K562 (cell line): ENCODE results near the gene NSMF. TPM values are rescaled to one million over a fixed set of nuclear protein-coding genes. Genes with fewer than 3 reads are reported as not detected.

Experiments used
- ASH1L ChIP-seq: fragments of 450-650 bp; IDR thresholded peaks from 2 replicates; pipeline ENCODE4 v1.6.1; 2018; ENCODE audit warnings: borderline replicate concordance, mild to moderate bottlenecking, low read depth; ENCODE audit not compliant: partially characterized antibody
- E4F1 ChIP-seq: fragments of 250-450 bp; sonication (Bioruptor Pico); IDR thresholded peaks from 2 replicates; pipeline ENCODE4 v1.5.0; 2021; ENCODE audit warnings: mild to moderate bottlenecking, borderline replicate concordance
- FOXP1 ChIP-seq: sonication (generic); formaldehyde crosslinking; IDR thresholded peaks from 2 replicates; pipeline ENCODE4 v1.8.0; 2022; ENCODE audit warnings: mild to moderate bottlenecking, missing genetic modification reagents
- MIER1 ChIP-seq: fragments of 450-650 bp; IDR thresholded peaks from 2 replicates; pipeline ENCODE4 v1.6.1; 2016; ENCODE audit warnings: antibody characterized with exemption, mild to moderate bottlenecking, low read depth
- MLX ChIP-seq, 2 experiments: fragments of 450-650 bp in 1 of 2; sonication (generic) in 1 of 2; formaldehyde crosslinking; conservative IDR thresholded peaks; 2 replicates each; pipeline versions ENCODE4 v1.4.0 to v1.8.1; 2020 to 2022; ENCODE audit warnings: mild to moderate bottlenecking in 1 of 2, missing genetic modification reagents in 1 of 2
- SNAPC5 ChIP-seq: fragments of 250-450 bp; sonication (Bioruptor Pico); IDR thresholded peaks from 2 replicates; pipeline ENCODE4 v1.8.0; 2021; ENCODE audit warnings: moderate library complexity, mild to moderate bottlenecking, inconsistent platforms
- STAT5A ChIP-seq: IDR thresholded peaks from 2 replicates; pipeline ENCODE4 v1.6.1; 2012; ENCODE audit warnings: low read length, inconsistent platforms, borderline replicate concordance
- U2AF1 ChIP-seq: fragments of 200-400 bp; formaldehyde crosslinking; optimal IDR thresholded peaks from 2 replicates; pipeline ENCODE3; 2017; ENCODE audit warnings: mild to moderate bottlenecking, low read depth, low read length, moderate library complexity
- XRCC4 ChIP-seq: IDR thresholded peaks from one replicate; pipeline ENCODE4 v1.6.1; 2011; ENCODE audit not compliant: insufficient read depth, insufficient read length; ENCODE audit errors: extremely low read depth
- ZNF133 ChIP-seq: fragments of 250-450 bp; sonication (Bioruptor Pico); IDR thresholded peaks from 2 replicates; pipeline ENCODE4 v1.4.0; 2020; ENCODE audit warnings: mild to moderate bottlenecking
- ZNF347 ChIP-seq: fragments of 450-650 bp; formaldehyde crosslinking; IDR thresholded peaks from 2 replicates; pipeline ENCODE4 v1.4.0; 2020; ENCODE audit warnings: low read depth, mild to moderate bottlenecking, moderate library complexity
- ZNF780A ChIP-seq: fragments of 250-450 bp; sonication (Bioruptor Pico); IDR thresholded peaks from 2 replicates; pipeline ENCODE4 v1.5.0; 2021; ENCODE audit warnings: mild to moderate bottlenecking
- ZSCAN32 ChIP-seq: fragments of 450-650 bp; formaldehyde crosslinking; IDR thresholded peaks from 2 replicates; pipeline ENCODE4 v1.4.0; 2020; ENCODE audit warnings: mild to moderate bottlenecking, moderate library complexity
- polyA plus RNA-seq, 8 experiments: library from polyadenylated mRNA; depleted of rRNA in 4 of 8; stranded (reverse) in 5 of 8; unstranded in 3 of 8; fragments of >200 nt; fragmentation: Nextera tagmentation in 2 of 8; fragmentation: Illumina TruSeq in 1 of 8; extraction: Ambion mirVana in 2 of 8; extraction: Trizol in 1 of 8; gene quantifications; 2 replicates each; pipeline versions ENCODE4 v1.2.1 to v1.2.3, GENCODE V29; 2011 to 2014; ENCODE audit warnings: inconsistent platforms in 1 of 8, missing spikeins in 1 of 8
- total RNA-seq, 7 experiments: library from RNA; depleted of rRNA in 6 of 7; stranded (reverse); fragments of >200 nt in 6 of 7; fragmentation: Illumina TruSeq in 2 of 7; extraction: Trizol in 2 of 7; gene quantifications; 2 replicates each; pipeline versions ENCODE4 v1.2.1 to v1.2.3, GENCODE V29; 2011 to 2021; ENCODE audit warnings: low replicate concordance in 1 of 7
- TF ChIP-seq, protein P1 (sequence below): fragments of 250-450 bp; sonication (Bioruptor Pico); IDR thresholded peaks from 2 replicates; pipeline ENCODE4 v1.5.0; 2021; ENCODE audit warnings: mild to moderate bottlenecking, moderate library complexity
- TF ChIP-seq, protein P2 (sequence below): fragments of 250-450 bp; sonication (Bioruptor Pico); IDR thresholded peaks from 2 replicates; pipeline ENCODE4 v1.8.0; 2021; ENCODE audit warnings: borderline replicate concordance, mild to moderate bottlenecking, moderate library complexity; ENCODE audit not compliant: poor library complexity, severe bottlenecking
- TF ChIP-seq, protein P3 (sequence below): fragments of 250-450 bp; sonication (Bioruptor Pico); IDR thresholded peaks from 2 replicates; pipeline ENCODE4 v1.5.0; 2020; ENCODE audit warnings: mild to moderate bottlenecking

NSMF gene
- total and polyA plus RNA-seq, 9 of the 15 experiments (the other 6 are each of a cell fraction or from before 2014, with no cell fraction given): 0.20 to 82.7 (median 29.3) TPM

- no peak for TF ChIP-seq ASH1L
- TF ChIP-seq MIER1: no peak
- no peak for TF ChIP-seq SNAPC5
- TF ChIP-seq U2AF1: no peak
- no peak for TF ChIP-seq MLX (CRISPR knock-in tag; conservative IDR thresholded peaks at IDR 0.05)
- no peak for TF ChIP-seq ZSCAN32 (CRISPR knock-in tag)
- TF ChIP-seq, protein P1, sequence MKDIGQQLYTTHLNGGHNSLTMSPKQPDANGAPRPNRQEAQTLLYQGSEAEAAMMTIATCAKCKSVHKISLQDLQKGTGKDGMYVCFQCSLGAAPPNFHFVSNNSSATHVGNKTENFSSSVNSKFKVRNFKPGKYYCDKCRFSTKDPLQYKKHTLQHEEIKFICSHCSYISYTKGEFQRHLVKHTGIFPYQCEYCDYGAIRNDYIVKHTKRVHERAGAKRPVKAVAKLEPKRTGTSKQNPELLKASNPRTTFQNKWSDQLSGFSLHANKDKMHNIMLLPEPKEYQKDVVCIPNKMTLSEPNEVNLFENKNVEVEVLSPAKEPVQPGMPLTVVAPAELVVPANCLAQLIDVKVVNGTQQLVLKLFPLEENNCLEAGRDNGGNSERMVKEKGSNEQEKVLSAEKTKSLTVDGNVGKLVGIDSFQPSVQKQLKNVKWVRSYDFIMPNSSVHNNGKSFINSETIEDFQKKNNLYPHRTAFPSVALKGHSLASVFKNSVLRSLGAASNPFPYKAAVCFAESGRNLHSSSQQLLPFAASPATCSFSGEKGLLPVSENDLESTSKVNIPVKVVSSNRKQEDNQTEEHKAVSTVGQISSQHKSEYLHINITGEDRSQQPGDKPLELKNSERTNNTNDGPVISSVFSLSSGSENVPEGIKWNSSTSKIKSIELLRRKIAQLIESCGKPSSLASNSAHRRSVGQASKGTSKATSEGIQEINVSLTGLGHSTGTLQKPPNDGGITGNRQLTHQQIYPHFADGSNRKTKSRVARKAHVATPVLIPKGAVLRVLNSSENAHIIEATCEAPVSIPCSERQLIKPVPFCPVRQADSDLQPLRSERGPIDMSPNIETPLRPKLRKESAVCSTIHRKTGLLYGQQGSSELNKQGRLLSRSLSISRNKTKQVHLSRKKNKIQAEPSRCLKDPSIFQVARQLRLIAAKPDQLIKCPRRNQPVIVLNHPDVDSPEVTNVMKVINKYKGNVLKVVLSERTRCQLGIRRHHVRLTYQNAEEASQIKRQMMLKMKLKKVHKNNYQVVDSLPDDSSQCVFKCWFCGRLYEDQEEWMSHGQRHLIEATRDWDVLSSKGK (CRISPR knock-in tag): no peak
- no peak for TF ChIP-seq ZNF347 (CRISPR knock-in tag)
- no peak for TF ChIP-seq STAT5A
- no peak for TF ChIP-seq FOXP1 (CRISPR knock-in tag)
- no peak for TF ChIP-seq ZNF780A (CRISPR knock-in tag)
- TF ChIP-seq, protein P2, sequence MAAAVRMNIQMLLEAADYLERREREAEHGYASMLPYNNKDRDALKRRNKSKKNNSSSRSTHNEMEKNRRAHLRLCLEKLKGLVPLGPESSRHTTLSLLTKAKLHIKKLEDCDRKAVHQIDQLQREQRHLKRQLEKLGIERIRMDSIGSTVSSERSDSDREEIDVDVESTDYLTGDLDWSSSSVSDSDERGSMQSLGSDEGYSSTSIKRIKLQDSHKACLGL (CRISPR knock-in tag): no peak
- TF ChIP-seq, protein P3, sequence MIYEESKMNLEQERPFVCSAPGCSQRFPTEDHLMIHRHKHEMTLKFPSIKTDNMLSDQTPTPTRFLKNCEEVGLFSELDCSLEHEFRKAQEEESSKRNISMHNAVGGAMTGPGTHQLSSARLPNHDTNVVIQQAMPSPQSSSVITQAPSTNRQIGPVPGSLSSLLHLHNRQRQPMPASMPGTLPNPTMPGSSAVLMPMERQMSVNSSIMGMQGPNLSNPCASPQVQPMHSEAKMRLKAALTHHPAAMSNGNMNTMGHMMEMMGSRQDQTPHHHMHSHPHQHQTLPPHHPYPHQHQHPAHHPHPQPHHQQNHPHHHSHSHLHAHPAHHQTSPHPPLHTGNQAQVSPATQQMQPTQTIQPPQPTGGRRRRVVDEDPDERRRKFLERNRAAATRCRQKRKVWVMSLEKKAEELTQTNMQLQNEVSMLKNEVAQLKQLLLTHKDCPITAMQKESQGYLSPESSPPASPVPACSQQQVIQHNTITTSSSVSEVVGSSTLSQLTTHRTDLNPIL: no peak
- no peak for TF ChIP-seq XRCC4
- no peak for TF ChIP-seq E4F1 (CRISPR knock-in tag)
- no peak for TF ChIP-seq ZNF133 (CRISPR knock-in tag)
Measured at GRCh38 chr9:137482094-137482781, 23.1 kb upstream of the NSMF start (continued).
